Measurements from ENCODE around the gene SPX.

DNA sequence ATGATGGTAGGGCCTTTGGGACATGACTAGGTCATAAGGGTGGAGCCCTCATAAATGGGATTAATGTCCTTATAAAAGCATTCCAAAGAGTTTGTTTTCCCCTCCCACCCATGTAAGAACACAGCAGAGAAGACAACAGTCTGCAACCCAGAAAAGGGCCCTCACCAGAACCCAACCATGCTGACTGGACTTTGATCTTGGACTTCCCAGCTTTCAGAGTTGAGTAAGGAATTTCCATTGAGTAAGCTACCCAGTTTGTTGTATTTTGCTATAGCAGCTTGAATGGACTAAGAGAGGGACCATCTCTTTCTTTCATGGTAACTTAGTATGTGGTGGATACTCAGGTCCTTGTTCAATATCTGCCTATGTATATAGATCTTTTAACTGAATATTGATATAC lies 2.9 kb upstream of the SPX start:
- TF ChIP-seq, protein P1, sequence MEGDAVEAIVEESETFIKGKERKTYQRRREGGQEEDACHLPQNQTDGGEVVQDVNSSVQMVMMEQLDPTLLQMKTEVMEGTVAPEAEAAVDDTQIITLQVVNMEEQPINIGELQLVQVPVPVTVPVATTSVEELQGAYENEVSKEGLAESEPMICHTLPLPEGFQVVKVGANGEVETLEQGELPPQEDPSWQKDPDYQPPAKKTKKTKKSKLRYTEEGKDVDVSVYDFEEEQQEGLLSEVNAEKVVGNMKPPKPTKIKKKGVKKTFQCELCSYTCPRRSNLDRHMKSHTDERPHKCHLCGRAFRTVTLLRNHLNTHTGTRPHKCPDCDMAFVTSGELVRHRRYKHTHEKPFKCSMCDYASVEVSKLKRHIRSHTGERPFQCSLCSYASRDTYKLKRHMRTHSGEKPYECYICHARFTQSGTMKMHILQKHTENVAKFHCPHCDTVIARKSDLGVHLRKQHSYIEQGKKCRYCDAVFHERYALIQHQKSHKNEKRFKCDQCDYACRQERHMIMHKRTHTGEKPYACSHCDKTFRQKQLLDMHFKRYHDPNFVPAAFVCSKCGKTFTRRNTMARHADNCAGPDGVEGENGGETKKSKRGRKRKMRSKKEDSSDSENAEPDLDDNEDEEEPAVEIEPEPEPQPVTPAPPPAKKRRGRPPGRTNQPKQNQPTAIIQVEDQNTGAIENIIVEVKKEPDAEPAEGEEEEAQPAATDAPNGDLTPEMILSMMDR (IDR thresholded peaks at IDR 0.05; ENCODE audit: extremely low read depth in 1 of 2, insufficient read depth in 1 of 2, low read depth in 1 of 2, low read length in 2 of 2): no peak
- TF ChIP-seq GATA2 (IDR thresholded peaks at IDR 0.05; ENCODE audit: insufficient read depth, insufficient read length, low read depth, low read length): no peak
- TF ChIP-seq EZH2 (IDR thresholded peaks at IDR 0.05; ENCODE audit: borderline replicate concordance, low read depth, low read length, severe bottlenecking): no peak
- TF ChIP-seq POLR2AphosphoS5 (IDR thresholded peaks at IDR 0.05; ENCODE audit: insufficient read depth, low read depth, low read length): no peak
- TF ChIP-seq MYC (IDR thresholded peaks at IDR 0.05; ENCODE audit: low read depth, low read length): no peak
- no peak for TF ChIP-seq POLR2A (IDR thresholded peaks at IDR 0.05; ENCODE audit: low read depth, low read length)

Measured in endothelial cell of umbilical vein (primary cell).